ENCODE results near the gene KCNMB4. TPM values are rescaled to one million over a fixed set of nuclear protein-coding genes. Genes with fewer than 3 reads are reported as not detected.
"Not testable (repeated sequence)": the region's sequence is repeated elsewhere in the genome, so short reads cannot be mapped to it uniquely, and the experiment has no call there.

KCNMB4 gene
- total RNA-seq, 1 experiment from 2014 or later, result 1.5 TPM

- no peak for DNase-seq (ENCODE audit: low spot score)
Observed at GRCh38 chr12:70372881-70373280, 6.8 kb downstream of the KCNMB4 start.

- no peak for DNase-seq (ENCODE audit: low spot score)
Observed at GRCh38 chr12:70379846-70380245, 13.8 kb downstream of the KCNMB4 start.

- no peak for DNase-seq (ENCODE audit: low spot score)
Observed at GRCh38 chr12:70383484-70383883, 17.4 kb downstream of the KCNMB4 start.

- DNase-seq (ENCODE audit: low spot score), result no peak
Observed at GRCh38 chr12:70383886-70384285, 17.8 kb downstream of the KCNMB4 start.

GRCh38 chr12:70386771-70387170 lies 20.7 kb downstream of the KCNMB4 start:
- DNase-seq (ENCODE audit: low spot score), result no peak

- DNase-seq (ENCODE audit: low spot score), result no peak
Observed at GRCh38 chr12:70389678-70390077, 23.6 kb downstream of the KCNMB4 start.

- not testable (repeated sequence) for DNase-seq (ENCODE audit: low spot score)
Observed at GRCh38 chr12:70392631-70393030, 26.5 kb downstream of the KCNMB4 start.

- DNase-seq (ENCODE audit: low spot score), result no peak
Observed at GRCh38 chr12:70393787-70394499, 27.9 kb downstream of the KCNMB4 start.

GRCh38 chr12:70398002-70398401 lies 31.9 kb downstream of the KCNMB4 start:
- DNase-seq (ENCODE audit: low spot score), result no peak

GRCh38 chr12:70398862-70399261 lies 32.8 kb downstream of the KCNMB4 start:
- DNase-seq (ENCODE audit: low spot score), result no peak

GRCh38 chr12:70399311-70399710 lies 33.2 kb downstream of the KCNMB4 start:
- DNase-seq (ENCODE audit: low spot score), result no peak

GRCh38 chr12:70400124-70400523 lies 34.0 kb downstream of the KCNMB4 start:
- no peak for DNase-seq (ENCODE audit: low spot score)

GRCh38 chr12:70402597-70402996 lies 36.5 kb downstream of the KCNMB4 start:
- DNase-seq (ENCODE audit: low spot score), result no peak

GRCh38 chr12:70403826-70404225 lies 37.7 kb downstream of the KCNMB4 start:
- no peak for DNase-seq (ENCODE audit: low spot score)

GRCh38 chr12:70408004-70408790 lies 42.1 kb downstream of the KCNMB4 start:
- DNase-seq (ENCODE audit: low spot score), result no peak

GRCh38 chr12:70415987-70416386 lies 49.9 kb downstream of the KCNMB4 start:
- no peak for DNase-seq (ENCODE audit: low spot score)

GRCh38 chr12:70417121-70417520 lies 51.0 kb downstream of the KCNMB4 start:
- DNase-seq (ENCODE audit: low spot score), result no peak

GRCh38 chr12:70418101-70418500 lies 52.0 kb downstream of the KCNMB4 start:
- no peak for DNase-seq (ENCODE audit: low spot score)

GRCh38 chr12:70422631-70423030 lies 56.5 kb downstream of the KCNMB4 start:
- DNase-seq (ENCODE audit: low spot score), result no peak

- DNase-seq (ENCODE audit: low spot score), result no peak
Observed at GRCh38 chr12:70426620-70427019, 60.5 kb downstream of the KCNMB4 start.

GRCh38 chr12:70427611-70428010 lies 61.5 kb downstream of the KCNMB4 start:
- no peak for DNase-seq (ENCODE audit: low spot score)

- DNase-seq (ENCODE audit: low spot score), result no peak
Observed at GRCh38 chr12:70430400-70430799, 64.3 kb downstream of the KCNMB4 start.

- no peak for DNase-seq (ENCODE audit: low spot score)
Observed at GRCh38 chr12:70436836-70437235, 70.7 kb downstream of the KCNMB4 start.

Measured in H4 (cell line).